ENCODE data around the gene CASQ1. TPM values are rescaled to one million over a fixed set of nuclear protein-coding genes. Genes with fewer than 3 reads are reported as not detected.

The CASQ1 gene
- total RNA-seq, 1 donor from 2014 or later: 0.41 TPM

DNA sequence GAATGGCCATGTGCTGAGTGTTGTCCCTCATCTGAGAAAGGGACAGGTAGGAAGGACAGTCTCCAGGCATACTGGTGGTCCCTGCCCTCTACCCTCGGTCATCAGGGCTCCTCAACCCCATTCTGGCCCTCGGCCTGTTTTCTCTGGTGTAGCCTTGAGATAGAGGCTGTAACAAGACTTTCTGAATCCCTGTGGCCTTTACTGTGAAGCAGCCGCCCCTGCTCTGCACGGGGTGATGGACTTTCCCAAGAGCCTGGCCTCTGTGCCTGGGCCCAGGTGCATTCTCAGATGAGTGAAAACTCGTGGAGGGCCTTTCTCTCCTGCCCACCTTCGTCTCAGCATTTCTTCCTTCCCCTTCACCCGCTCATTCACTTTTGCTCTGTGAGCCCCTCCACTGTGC is 3.0 kb upstream of the CASQ1 start:
- Histone ChIP-seq H3K36me3 (no peaks in the 10 kb centered on the region), H3K4me3 (no peak overlapping the region), H3K27ac (no peak overlapping the region), H3K27me3 (no peaks in the 10 kb centered on the region), H3K4me1 (no peaks in the 10 kb centered on the region), H3K9me3 (no peaks in the 10 kb centered on the region)
- intact Hi-C loops (cut with DNase I): no loop called here
- DNase-seq (no peak), ATAC-seq (no peak)
- TF ChIP-seq, protein P1, sequence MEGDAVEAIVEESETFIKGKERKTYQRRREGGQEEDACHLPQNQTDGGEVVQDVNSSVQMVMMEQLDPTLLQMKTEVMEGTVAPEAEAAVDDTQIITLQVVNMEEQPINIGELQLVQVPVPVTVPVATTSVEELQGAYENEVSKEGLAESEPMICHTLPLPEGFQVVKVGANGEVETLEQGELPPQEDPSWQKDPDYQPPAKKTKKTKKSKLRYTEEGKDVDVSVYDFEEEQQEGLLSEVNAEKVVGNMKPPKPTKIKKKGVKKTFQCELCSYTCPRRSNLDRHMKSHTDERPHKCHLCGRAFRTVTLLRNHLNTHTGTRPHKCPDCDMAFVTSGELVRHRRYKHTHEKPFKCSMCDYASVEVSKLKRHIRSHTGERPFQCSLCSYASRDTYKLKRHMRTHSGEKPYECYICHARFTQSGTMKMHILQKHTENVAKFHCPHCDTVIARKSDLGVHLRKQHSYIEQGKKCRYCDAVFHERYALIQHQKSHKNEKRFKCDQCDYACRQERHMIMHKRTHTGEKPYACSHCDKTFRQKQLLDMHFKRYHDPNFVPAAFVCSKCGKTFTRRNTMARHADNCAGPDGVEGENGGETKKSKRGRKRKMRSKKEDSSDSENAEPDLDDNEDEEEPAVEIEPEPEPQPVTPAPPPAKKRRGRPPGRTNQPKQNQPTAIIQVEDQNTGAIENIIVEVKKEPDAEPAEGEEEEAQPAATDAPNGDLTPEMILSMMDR (IDR thresholded peaks at IDR 0.05): no peak

DNA sequence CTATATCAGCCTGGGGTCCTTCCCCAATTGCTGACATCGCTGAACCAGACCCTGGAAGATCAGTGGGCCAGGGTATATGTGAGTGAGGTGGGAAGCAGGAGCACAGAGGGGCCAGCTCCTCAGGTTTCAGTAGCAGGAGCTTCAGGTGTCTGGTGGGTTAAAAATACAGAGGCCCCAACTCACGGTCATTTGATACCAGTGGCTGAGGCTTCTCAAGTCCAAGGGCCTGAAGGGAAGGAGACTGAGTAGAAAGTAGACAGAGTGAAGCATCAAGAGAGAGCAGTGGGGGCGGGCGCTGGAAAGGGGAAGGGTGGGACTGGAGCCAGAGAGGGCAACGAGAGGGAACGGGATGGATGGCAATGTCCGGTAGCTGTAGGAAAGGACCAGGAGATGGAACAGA is 2.0 kb upstream of the CASQ1 start:
- intact Hi-C loops (cut with DNase I): no loop called here
- TF ChIP-seq, protein P1 (IDR thresholded peaks at IDR 0.05): no peak
- no peak for ATAC-seq
- H3K27ac ChIP-seq: no peak overlapping the region
- peaks cover 1% of the 10 kb centered on the region for H3K4me1 ChIP-seq
- no peak overlapping the region for H3K4me3 ChIP-seq
- H3K27me3 ChIP-seq: no peaks in the 10 kb centered on the region
- DNase-seq: no peak
- no peaks in the 10 kb centered on the region for H3K9me3 ChIP-seq
- H3K36me3 ChIP-seq: no peaks in the 10 kb centered on the region

DNA sequence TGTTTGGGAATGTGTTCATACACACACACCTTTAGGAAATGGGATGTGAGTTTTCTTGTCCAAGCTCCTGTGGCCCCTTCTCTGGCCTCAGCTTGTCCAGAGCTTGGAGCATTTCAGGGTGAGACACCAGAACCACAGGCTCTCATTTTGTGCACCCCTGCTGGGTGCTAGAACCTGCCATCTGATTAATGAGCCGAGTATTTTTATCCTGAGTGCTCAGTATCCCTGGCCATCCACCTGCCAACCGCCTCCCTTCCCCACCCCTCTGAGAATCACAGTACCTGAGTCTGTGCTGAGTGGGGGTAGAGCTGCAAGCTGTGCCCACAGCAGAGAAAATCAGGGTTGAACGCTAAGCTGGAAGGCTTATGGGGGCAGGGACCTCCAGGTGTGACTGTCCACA is 1.4 kb downstream of the CASQ1 start:
- Histone ChIP-seq H3K4me1 (peaks cover 4% of the 10 kb centered on the region), H3K9me3 (no peaks in the 10 kb centered on the region), H3K27me3 (no peaks in the 10 kb centered on the region), H3K27ac (no peak overlapping the region), H3K4me3 (no peak overlapping the region), H3K36me3 (no peaks in the 10 kb centered on the region)
- TF ChIP-seq, protein P1 (IDR thresholded peaks at IDR 0.05): no peak
- ATAC-seq (no peak), DNase-seq (no peak)
- intact Hi-C loops (cut with DNase I): loop anchor here (10.0 kb wide), 1 partner anchor 63 kb away; no protein-coding TSS in a partner anchor

DNA sequence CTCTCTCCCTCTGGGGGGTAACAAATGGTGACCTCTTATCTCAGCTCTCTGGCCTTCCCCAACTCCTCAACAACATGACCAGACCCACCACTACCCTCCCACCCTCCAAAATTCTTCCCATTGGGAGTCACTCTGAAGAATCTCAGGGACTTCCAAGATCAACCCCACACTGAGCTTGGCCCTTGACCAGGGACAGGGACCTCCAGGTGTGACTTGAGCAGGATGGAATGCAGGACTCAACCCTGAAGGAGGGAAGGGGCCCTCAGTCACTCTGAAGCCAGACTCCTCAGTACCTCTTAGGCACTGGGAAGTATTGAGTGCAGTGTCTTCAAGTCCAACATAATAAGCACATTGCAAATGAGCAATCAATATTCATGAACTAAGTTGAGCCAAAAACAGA is 1.9 kb downstream of the CASQ1 start:
- Histone ChIP-seq H3K36me3 (no peaks in the 10 kb centered on the region), H3K27ac (no peak overlapping the region), H3K27me3 (no peaks in the 10 kb centered on the region), H3K4me1 (peaks cover 4% of the 10 kb centered on the region), H3K9me3 (no peaks in the 10 kb centered on the region), H3K4me3 (no peak overlapping the region)
- no peak for ATAC-seq
- intact Hi-C loops (cut with DNase I): loop anchor here (10.0 kb wide), 1 partner anchor 63 kb away; no protein-coding TSS in a partner anchor
- no peak for DNase-seq
- TF ChIP-seq, protein P1 (IDR thresholded peaks at IDR 0.05): no peak

DNA sequence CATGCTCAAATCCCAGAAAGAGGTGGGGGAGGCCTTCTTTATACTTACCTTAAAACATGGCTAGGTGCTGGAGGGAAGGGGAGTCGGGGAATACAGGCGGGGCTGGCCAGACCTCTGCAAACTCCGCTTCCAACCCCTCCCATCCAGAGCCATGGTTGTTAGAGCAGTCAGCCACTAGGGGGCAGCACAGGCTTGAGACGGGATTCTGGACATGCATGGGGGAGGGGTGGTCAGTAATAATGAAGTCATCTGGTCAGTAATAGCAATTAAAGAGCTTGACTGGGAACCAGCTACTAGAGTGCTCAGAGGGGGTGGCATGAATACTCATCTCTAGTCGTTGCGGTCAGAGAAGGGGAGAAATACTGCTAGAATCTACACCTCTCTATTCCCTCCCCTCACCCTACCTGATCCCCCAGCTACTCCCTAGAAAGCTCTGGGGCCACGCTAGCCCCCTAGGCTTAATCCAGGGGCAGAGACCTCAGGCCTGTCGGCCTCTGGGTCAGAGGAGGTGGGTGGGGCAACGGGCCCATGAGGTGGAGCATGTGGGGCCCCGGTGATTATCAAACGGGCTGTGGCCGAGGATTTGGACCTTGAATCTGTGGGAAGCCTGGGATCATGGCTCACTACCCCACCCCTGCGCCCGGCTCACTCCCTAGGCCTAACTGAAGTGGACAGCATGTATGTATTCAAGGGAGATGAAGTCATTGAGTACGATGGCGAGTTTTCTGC is 2.9 kb downstream of the CASQ1 start:
- no peak overlapping the region for H3K4me3 ChIP-seq
- intact Hi-C loops (cut with DNase I): loop anchor here (10.0 kb wide), 1 partner anchor 62 kb away; no protein-coding TSS in a partner anchor
- H3K36me3 ChIP-seq: no peaks in the 10 kb centered on the region
- no peaks in the 10 kb centered on the region for H3K27me3 ChIP-seq
- peak; percentile 86 for DNase-seq
- peaks cover 4% of the 10 kb centered on the region for H3K4me1 ChIP-seq
- ATAC-seq: peak; percentile 96
- no peaks in the 10 kb centered on the region for H3K9me3 ChIP-seq
- TF ChIP-seq, protein P1 (IDR thresholded peaks at IDR 0.05): peak; percentile 94
- no peak overlapping the region for H3K27ac ChIP-seq

Measured in upper lobe of right lung (tissue), 1 donor.